HL-60 (cell line): ENCODE results near the gene KDM4C.

Source experiments
- DNase-seq, 2 experiments: peaks; one replicate each; pipeline ENCODE4 v3.0.0-alpha.2; 2010 to 2020; ENCODE audit warnings: low read depth in 1 of 2, low spot score in 1 of 2
- H3K27ac ChIP-seq: fragments of 250-450 bp; sonication (Bioruptor Pico); replicated peaks from 2 replicates; pipeline ENCODE4 v1.5.1; 2020; ENCODE audit warnings: mild to moderate bottlenecking, moderate library complexity
- H3K27me3 ChIP-seq: fragments of 250-450 bp; sonication (Bioruptor Pico); 2 replicates; pipeline ENCODE4 v1.5.1; 2021; ENCODE audit warnings: mild to moderate bottlenecking, moderate library complexity; ENCODE audit not compliant: insufficient read depth, poor library complexity, severe bottlenecking
- H3K4me3 ChIP-seq: replicated peaks from 2 replicates; pipeline ENCODE4 v1.5.1; 2011; ENCODE audit warnings: mild to moderate bottlenecking, control low read depth, low read length; ENCODE audit not compliant: insufficient read depth
- GABPA ChIP-seq: IDR thresholded peaks from 2 replicates; pipeline ENCODE4 v1.6.1; 2012; ENCODE audit warnings: low read depth
- POLR2AphosphoS5 ChIP-seq: IDR thresholded peaks from 2 replicates; pipeline ENCODE4 v1.6.1; 2012; ENCODE audit warnings: low read depth
- SPI1 ChIP-seq: IDR thresholded peaks from 2 replicates; pipeline ENCODE4 v1.6.1; 2012; ENCODE audit warnings: low read depth, mild to moderate bottlenecking, borderline replicate concordance
- TF ChIP-seq, protein P1 (sequence below): IDR thresholded peaks from one replicate; pipeline ENCODE4 v1.5.1; 2011; ENCODE audit warnings: low read length, control low read depth, inconsistent platforms; ENCODE audit not compliant: insufficient read depth
- TF ChIP-seq, protein P2 (sequence below): IDR thresholded peaks from 2 replicates; pipeline ENCODE4 v1.6.1; 2012; ENCODE audit warnings: low read depth; ENCODE audit not compliant: insufficient replicate concordance

KDM4C gene

DNA sequence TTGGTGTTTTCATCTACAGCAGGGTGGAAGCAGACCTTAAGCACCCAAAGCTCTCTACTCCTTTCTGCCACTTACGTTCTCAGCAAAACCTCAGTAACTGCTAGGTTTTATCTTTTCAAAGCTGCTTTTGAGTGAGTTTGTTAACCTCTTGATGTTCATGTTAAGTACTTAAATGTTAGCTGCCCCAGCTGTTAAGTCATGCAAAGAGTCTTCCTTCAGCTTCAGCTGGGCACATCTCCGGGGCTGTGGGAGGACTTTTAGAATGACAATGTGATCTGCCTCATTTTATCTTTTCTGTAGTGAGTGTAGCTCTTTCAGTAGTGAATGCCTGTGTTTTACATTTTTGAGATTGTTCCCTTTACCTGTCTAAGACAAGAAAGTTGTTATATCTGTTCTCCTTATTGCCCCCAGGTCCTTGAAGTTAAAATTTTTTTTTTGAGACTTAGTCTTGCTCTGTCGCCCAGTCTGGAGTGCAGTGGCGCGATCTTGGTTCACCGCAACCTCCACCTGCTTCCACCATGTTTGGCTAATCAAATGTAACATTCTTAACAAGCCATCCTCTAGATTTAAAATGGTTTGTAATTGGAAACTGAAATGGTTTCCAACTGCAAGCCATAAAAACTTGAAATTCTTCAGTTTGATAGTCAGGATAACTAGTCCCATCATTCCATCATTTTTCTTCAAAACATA is 19.6 kb downstream of the KDM4C start:
- Histone ChIP-seq H3K4me3 (no peak overlapping the region), H3K27me3 (no peaks in the 10 kb centered on the region), H3K27ac (no peak overlapping the region)
- TF ChIP-seq, protein P1, sequence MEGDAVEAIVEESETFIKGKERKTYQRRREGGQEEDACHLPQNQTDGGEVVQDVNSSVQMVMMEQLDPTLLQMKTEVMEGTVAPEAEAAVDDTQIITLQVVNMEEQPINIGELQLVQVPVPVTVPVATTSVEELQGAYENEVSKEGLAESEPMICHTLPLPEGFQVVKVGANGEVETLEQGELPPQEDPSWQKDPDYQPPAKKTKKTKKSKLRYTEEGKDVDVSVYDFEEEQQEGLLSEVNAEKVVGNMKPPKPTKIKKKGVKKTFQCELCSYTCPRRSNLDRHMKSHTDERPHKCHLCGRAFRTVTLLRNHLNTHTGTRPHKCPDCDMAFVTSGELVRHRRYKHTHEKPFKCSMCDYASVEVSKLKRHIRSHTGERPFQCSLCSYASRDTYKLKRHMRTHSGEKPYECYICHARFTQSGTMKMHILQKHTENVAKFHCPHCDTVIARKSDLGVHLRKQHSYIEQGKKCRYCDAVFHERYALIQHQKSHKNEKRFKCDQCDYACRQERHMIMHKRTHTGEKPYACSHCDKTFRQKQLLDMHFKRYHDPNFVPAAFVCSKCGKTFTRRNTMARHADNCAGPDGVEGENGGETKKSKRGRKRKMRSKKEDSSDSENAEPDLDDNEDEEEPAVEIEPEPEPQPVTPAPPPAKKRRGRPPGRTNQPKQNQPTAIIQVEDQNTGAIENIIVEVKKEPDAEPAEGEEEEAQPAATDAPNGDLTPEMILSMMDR, result no peak
- TF ChIP-seq SPI1 (no peak), POLR2AphosphoS5 (no peak), GABPA (no peak)
- TF ChIP-seq, protein P2, sequence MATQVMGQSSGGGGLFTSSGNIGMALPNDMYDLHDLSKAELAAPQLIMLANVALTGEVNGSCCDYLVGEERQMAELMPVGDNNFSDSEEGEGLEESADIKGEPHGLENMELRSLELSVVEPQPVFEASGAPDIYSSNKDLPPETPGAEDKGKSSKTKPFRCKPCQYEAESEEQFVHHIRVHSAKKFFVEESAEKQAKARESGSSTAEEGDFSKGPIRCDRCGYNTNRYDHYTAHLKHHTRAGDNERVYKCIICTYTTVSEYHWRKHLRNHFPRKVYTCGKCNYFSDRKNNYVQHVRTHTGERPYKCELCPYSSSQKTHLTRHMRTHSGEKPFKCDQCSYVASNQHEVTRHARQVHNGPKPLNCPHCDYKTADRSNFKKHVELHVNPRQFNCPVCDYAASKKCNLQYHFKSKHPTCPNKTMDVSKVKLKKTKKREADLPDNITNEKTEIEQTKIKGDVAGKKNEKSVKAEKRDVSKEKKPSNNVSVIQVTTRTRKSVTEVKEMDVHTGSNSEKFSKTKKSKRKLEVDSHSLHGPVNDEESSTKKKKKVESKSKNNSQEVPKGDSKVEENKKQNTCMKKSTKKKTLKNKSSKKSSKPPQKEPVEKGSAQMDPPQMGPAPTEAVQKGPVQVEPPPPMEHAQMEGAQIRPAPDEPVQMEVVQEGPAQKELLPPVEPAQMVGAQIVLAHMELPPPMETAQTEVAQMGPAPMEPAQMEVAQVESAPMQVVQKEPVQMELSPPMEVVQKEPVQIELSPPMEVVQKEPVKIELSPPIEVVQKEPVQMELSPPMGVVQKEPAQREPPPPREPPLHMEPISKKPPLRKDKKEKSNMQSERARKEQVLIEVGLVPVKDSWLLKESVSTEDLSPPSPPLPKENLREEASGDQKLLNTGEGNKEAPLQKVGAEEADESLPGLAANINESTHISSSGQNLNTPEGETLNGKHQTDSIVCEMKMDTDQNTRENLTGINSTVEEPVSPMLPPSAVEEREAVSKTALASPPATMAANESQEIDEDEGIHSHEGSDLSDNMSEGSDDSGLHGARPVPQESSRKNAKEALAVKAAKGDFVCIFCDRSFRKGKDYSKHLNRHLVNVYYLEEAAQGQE, result no peak
- no peak for DNase-seq

DNA sequence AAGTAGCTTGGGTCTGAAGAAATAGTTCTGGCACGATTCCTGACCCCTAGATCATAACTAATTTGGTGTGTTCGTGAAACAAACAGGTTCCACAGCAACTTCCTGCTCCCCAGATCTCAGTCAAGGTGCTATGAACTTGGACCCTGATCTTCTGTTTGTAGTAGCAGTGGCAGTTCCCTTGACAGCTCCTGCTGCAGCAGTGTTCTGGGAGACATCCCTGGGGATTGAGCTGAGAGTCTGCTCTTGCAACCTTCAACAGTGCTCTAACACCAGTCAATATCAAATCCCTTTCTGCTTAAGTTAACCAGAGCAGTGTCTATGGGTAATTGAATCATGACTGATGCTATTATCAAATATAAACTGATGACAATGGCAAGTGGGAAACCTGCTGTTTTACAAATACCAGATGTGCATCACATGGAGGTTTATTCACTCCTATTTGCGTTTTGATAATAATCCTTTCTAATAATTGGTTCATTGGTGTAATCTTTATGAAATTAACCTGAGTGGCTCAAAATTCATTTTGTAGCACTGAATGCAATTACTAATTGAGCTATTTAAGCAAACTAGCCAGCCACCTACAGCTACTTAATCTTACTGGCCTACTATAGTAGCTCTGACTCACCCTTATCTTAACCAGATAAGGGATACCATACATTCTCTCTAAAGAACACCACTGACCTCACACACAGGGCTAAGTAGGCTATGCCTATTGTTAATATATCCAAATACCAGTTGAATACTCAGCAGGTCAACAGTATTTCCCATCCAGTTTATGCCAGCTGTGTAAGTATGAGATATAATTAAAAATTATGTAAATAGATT is 21.9 kb downstream of the KDM4C start:
- TF ChIP-seq POLR2AphosphoS5 (no peak), SPI1 (no peak), GABPA (no peak)
- TF ChIP-seq, protein P2, result no peak
- TF ChIP-seq, protein P1, result no peak
- no peak for DNase-seq
- Histone ChIP-seq H3K27ac (no peak overlapping the region), H3K27me3 (no peaks in the 10 kb centered on the region), H3K4me3 (no peak overlapping the region)

DNA sequence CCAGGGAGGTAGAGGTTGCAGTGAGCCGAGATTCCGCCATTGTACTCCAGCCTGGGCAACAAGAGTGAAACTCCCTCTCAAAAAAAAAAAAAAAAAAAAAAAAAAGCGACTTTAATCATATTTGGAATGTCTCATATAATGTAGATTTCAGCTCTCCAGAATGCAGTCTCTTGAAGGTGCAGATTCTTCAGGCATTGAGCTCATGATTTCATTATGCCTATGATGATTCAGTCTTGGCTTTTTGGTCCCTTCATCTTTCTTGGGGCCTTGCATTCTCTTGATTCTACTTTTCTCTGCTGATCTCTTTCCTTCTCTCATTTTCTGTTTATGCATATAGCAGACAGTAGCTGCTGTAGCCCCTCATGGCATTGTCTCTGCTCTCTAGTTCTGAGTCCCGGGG is 22.9 kb downstream of the KDM4C start:
- no peak overlapping the region for H3K27ac ChIP-seq
- H3K4me3 ChIP-seq, result no peak overlapping the region
- no peaks in the 10 kb centered on the region for H3K27me3 ChIP-seq
- DNase-seq, result no peak
- TF ChIP-seq, protein P1, result no peak
- TF ChIP-seq SPI1 (no peak), POLR2AphosphoS5 (no peak), GABPA (no peak)
- TF ChIP-seq, protein P2, result no peak
